ENCODE measurements around the gene STAT5B. TPM values are rescaled to one million over a fixed set of nuclear protein-coding genes. Genes with fewer than 3 reads are reported as not detected.

STAT5B gene
- polyA plus RNA-seq, 3 donors, result 28.5 to 103 (median 47.9) TPM

GRCh38 chr17:42304187-42305030, 28.2 kb upstream of the STAT5B start:
- Histone ChIP-seq H3K27me3 (ENCODE audit: control insufficient read depth in 2 of 2, insufficient read depth in 2 of 2, low read length in 2 of 2) (no peaks in the 10 kb centered on the region), H3K4me3 (replicated peaks in 1 of 3; ENCODE audit: low read depth in 2 of 3, low read length in 3 of 3) (no peak overlapping the region), H3K36me3 (replicated peaks in 1 of 2; ENCODE audit: control insufficient read depth in 1 of 2, insufficient read depth in 2 of 2, low read length in 2 of 2) (peaks cover 84 to 91% of the 10 kb centered on the region in 2 donors), H3K27ac (ENCODE audit: low read depth in 1 of 2, low read length in 2 of 2) (no peak overlapping the region), H3K4me1 (ENCODE audit: control insufficient read depth in 1 of 2, insufficient read depth in 2 of 2, low read length in 2 of 2) (no peaks in the 10 kb centered on the region), H3K79me2 (ENCODE audit: insufficient read depth, low read length) (no peaks in the 10 kb centered on the region), H3K9ac (ENCODE audit: insufficient read depth, low read length, poor library complexity, severe bottlenecking) (no peak overlapping the region), H3K4me2 (replicated peaks; ENCODE audit: extremely low read depth, low read length, poor library complexity, severe bottlenecking) (no peak overlapping the region), H2AFZ (ENCODE audit: insufficient read depth, low read depth, low read length, poor library complexity, severe bottlenecking) (no peak overlapping the region), H4K20me1 (ENCODE audit: insufficient read depth, low read length) (peaks cover 83% of the 10 kb centered on the region), H3K9me3 (replicated peaks in 1 of 2; ENCODE audit: control insufficient read depth in 1 of 2, insufficient read depth in 1 of 2, low read length in 2 of 2) (no peaks in the 10 kb centered on the region)
- Mint-ChIP-seq H3K27me3 (ENCODE audit: low read depth in 3 of 3) (peaks cover 0 to 3% (median 3%) of the 10 kb centered on the region in 3 donors), H3K9me3 (no peaks in the 10 kb centered on the region), H3K4me1 (no peaks in the 10 kb centered on the region), H3K36me3 (peaks cover 86 to 94% of the 10 kb centered on the region in 2 donors), H3K4me3 (no peak overlapping the region), H3K27ac (peak overlapping the region in 4 of 7 donors; percentile 3 to 77 (median 62))
- TF ChIP-seq CTCF (IDR thresholded peaks at IDR 0.05), result no peak
- intact Hi-C loops (cut with micrococcal nuclease), result no loop called here
- no peak for DNase-seq
- WGBS (ENCODE audit: insufficient coverage), result 98% methylated on average over 11 of the region's 16 CpGs

- H3K36me3 Mint-ChIP-seq, result peaks cover 85 to 93% of the 10 kb centered on the region in 2 donors
Observed at GRCh38 chr17:42303694-42304093, 27.5 kb upstream of the STAT5B start.

More at GRCh38 chr17:42303694-42304093, 27.5 kb upstream of the STAT5B start:
- Mint-ChIP-seq H3K27me3 (ENCODE audit: low read depth in 3 of 3) (peaks cover 2 to 3% (median 3%) of the 10 kb centered on the region in 3 donors), H3K4me3 (no peak overlapping the region), H3K4me1 (no peaks in the 10 kb centered on the region), H3K27ac (peak overlapping the region in 3 of 7 donors; percentile 30 to 50 (median 36)), H3K9me3 (no peaks in the 10 kb centered on the region)
- Histone ChIP-seq H3K79me2 (ENCODE audit: insufficient read depth, low read length) (no peaks in the 10 kb centered on the region), H4K20me1 (ENCODE audit: insufficient read depth, low read length) (peaks cover 83% of the 10 kb centered on the region), H3K9ac (ENCODE audit: insufficient read depth, low read length, poor library complexity, severe bottlenecking) (no peak overlapping the region), H2AFZ (ENCODE audit: insufficient read depth, low read depth, low read length, poor library complexity, severe bottlenecking) (no peak overlapping the region), H3K4me2 (replicated peaks; ENCODE audit: extremely low read depth, low read length, poor library complexity, severe bottlenecking) (no peak overlapping the region), H3K27me3 (ENCODE audit: control insufficient read depth in 2 of 2, insufficient read depth in 2 of 2, low read length in 2 of 2) (no peaks in the 10 kb centered on the region), H3K36me3 (replicated peaks in 1 of 2; ENCODE audit: control insufficient read depth in 1 of 2, insufficient read depth in 2 of 2, low read length in 2 of 2) (peaks cover 84 to 91% of the 10 kb centered on the region in 2 donors), H3K9me3 (replicated peaks in 1 of 2; ENCODE audit: control insufficient read depth in 1 of 2, insufficient read depth in 1 of 2, low read length in 2 of 2) (no peaks in the 10 kb centered on the region), H3K4me3 (replicated peaks in 1 of 3; ENCODE audit: low read depth in 2 of 3, low read length in 3 of 3) (no peak overlapping the region), H3K27ac (ENCODE audit: low read depth in 1 of 2, low read length in 2 of 2) (no peak overlapping the region), H3K4me1 (ENCODE audit: control insufficient read depth in 1 of 2, insufficient read depth in 2 of 2, low read length in 2 of 2) (no peaks in the 10 kb centered on the region)
- intact Hi-C loops (cut with micrococcal nuclease), result no loop called here
- whole genome bisulfite sequencing (ENCODE audit: insufficient coverage), result 90% methylated on average over 3 of the region's 3 CpGs
- TF ChIP-seq CTCF (IDR thresholded peaks at IDR 0.05), result no peak
- DNase-seq, result no peak
